MCF 10A (cell line): ENCODE results near the gene XPO6. TPM values are rescaled to one million over a fixed set of nuclear protein-coding genes. Genes with fewer than 3 reads are reported as not detected.

Experiments used
- BruUV-seq: library from RNA; stranded (reverse); fragments of 400-500 nt; replicated peaks from 2 replicates; lab custom pipeline; 2021; lab: Mats Ljungman, UMichigan
- CTCF ChIA-PET: fragments of 300-600 bp; sonication (Branson Sonifier 250); formaldehyde crosslinking; extraction: SDS; loops from one replicate; lab custom pipeline; 2021; ENCODE audit warnings: antibody characterized with exemption, inconsistent platforms; lab: Yijun Ruan, JAX
- POLR2A ChIA-PET: fragments of 300-600, 350-650 bp; sonication (Branson Sonifier 250); formaldehyde crosslinking; extraction: SDS; loops from one replicate; lab custom pipeline; 2020; ENCODE audit warnings: antibody characterized with exemption, inconsistent platforms; lab: Yijun Ruan, JAX
- DNase-seq: peaks from one replicate; pipeline ENCODE4 v3.0.0-alpha.2; 2018; ENCODE audit not compliant: unreplicated experiment
- H3K27ac Mint-ChIP-seq: one replicate; pipeline ENCODE4 v1.8.0; 2022; ENCODE audit warnings: mild to moderate bottlenecking, low read depth, mixed read lengths; ENCODE audit not compliant: unreplicated experiment
- H3K27me3 Mint-ChIP-seq: one replicate; pipeline ENCODE4 v1.8.0; 2022; ENCODE audit warnings: mixed read lengths; ENCODE audit not compliant: insufficient read depth, unreplicated experiment
- H3K36me3 Mint-ChIP-seq: one replicate; pipeline ENCODE4 v1.8.0; 2022; ENCODE audit warnings: mild to moderate bottlenecking, moderate library complexity, mixed read lengths; ENCODE audit not compliant: insufficient read depth, unreplicated experiment
- H3K4me1 Mint-ChIP-seq: one replicate; pipeline ENCODE4 v1.8.0; 2022; ENCODE audit warnings: mixed read lengths; ENCODE audit not compliant: insufficient read depth, unreplicated experiment
- H3K4me3 Mint-ChIP-seq: one replicate; pipeline ENCODE4 v1.8.0; 2022; ENCODE audit warnings: mild to moderate bottlenecking, moderate library complexity, mixed read lengths; ENCODE audit not compliant: unreplicated experiment
- H3K9me3 Mint-ChIP-seq: one replicate; pipeline ENCODE4 v1.8.0; 2022; ENCODE audit warnings: mixed read lengths; ENCODE audit not compliant: unreplicated experiment
- intact Hi-C: fragments of 100-400 bp; cut with micrococcal nuclease; formaldehyde crosslinking; loops from 2 replicates; pipeline ENCODE4 v1.14.1; 2022
- total RNA-seq: library from RNA; stranded (reverse); gene quantifications from 2 replicates; pipeline ENCODE4 v1.2.3, GENCODE V29; 2022
- TF ChIP-seq, protein P1 (sequence below): fragments of 200-600 bp; IDR thresholded peaks from one replicate; pipeline ENCODE4 v1.8.0; 2022; ENCODE audit warnings: antibody characterized with exemption, mild to moderate bottlenecking; ENCODE audit not compliant: unreplicated experiment

Gene XPO6
- total RNA-seq, 1 experiment from 2014 or later: 200 TPM

DNA sequence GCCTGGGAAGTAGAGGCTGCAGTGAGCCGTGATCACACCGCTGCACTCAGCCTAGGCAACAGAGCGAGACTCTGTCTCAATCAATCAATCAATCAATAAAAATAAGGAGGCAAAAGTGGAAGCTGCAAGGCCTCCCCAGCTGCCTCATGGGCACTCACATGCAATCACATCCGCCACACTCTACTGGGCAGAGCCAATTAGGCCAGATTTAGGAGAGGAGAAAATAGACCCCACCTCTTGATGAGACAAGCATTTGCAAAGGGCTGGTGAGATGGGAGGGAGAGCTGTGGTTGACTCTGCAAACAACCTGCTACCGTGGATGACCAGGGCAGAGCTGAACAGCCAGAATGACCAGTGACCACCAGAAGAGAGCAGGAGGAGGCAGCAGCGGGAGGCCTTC is 133.5 kb downstream of the XPO6 start:
- Mint-ChIP-seq H3K27me3 (peaks cover 39% of the 10 kb centered on the region), H3K36me3 (no peaks in the 10 kb centered on the region), H3K4me1 (no peaks in the 10 kb centered on the region), H3K9me3 (no peaks in the 10 kb centered on the region), H3K4me3 (no peak overlapping the region), H3K27ac (no peak overlapping the region)
- ChIA-PET CTCF (no interaction called here), POLR2A (no interaction called here)
- BruUV-seq: no TSS peak
- intact Hi-C loops: no loop called here
- DNase-seq: no peak
- TF ChIP-seq, protein P1, sequence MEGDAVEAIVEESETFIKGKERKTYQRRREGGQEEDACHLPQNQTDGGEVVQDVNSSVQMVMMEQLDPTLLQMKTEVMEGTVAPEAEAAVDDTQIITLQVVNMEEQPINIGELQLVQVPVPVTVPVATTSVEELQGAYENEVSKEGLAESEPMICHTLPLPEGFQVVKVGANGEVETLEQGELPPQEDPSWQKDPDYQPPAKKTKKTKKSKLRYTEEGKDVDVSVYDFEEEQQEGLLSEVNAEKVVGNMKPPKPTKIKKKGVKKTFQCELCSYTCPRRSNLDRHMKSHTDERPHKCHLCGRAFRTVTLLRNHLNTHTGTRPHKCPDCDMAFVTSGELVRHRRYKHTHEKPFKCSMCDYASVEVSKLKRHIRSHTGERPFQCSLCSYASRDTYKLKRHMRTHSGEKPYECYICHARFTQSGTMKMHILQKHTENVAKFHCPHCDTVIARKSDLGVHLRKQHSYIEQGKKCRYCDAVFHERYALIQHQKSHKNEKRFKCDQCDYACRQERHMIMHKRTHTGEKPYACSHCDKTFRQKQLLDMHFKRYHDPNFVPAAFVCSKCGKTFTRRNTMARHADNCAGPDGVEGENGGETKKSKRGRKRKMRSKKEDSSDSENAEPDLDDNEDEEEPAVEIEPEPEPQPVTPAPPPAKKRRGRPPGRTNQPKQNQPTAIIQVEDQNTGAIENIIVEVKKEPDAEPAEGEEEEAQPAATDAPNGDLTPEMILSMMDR: no peak

DNA sequence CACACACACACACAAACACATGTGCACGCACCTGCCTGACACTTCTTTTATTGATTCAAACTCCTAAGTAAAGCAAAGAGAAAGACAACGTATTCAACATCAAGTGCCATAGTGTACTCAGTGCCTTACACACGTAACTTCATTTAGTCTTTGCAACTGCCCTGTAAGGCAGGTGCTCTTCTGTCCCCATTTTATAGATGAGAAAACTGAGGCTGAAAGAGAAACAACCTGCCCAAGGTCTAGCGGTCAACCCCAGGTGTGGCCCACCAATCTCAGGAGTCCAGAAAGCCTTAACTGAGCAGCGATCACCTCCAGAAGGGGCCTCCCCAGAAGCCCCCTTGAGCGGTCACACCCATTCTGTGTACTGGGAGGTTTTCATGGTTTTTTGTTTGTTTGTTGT is 137.9 kb downstream of the XPO6 start:
- Mint-ChIP-seq H3K27ac (no peak overlapping the region), H3K9me3 (no peaks in the 10 kb centered on the region), H3K4me1 (no peaks in the 10 kb centered on the region), H3K27me3 (peaks cover 65% of the 10 kb centered on the region), H3K36me3 (no peaks in the 10 kb centered on the region), H3K4me3 (no peak overlapping the region)
- ChIA-PET POLR2A (no interaction called here), CTCF (interaction anchor here (0.6 to 6.7 kb wide), 4 partner anchors 101 to 447 kb away, joined by 3 to 68 read pairs (median 4); no protein-coding TSS in a partner anchor)
- intact Hi-C loops: loop anchor here (5.0 kb wide), 1 partner anchor 382 kb away; no protein-coding TSS in a partner anchor
- BruUV-seq: no TSS peak
- TF ChIP-seq, protein P1: no peak
- DNase-seq: no peak

DNA sequence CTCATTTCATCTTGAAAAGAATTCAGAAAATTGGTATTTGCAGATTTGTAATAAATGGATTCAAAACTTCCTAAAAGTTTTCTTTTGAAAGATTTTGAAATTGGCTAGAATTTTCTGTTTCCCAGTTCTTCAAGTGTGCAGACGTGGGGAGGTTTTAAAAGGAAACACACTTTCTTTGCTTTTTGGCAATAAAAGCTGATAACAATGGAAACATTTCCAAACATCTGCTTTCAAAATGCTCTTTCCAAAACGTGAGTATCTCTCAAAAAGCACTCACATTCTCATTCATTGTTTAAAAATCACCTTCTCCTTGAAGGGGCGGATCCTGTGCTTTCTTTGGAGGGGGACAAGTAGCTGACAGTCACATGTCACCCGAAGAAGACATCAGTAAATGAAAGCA is 139.7 kb downstream of the XPO6 start:
- TF ChIP-seq, protein P1: no peak
- BruUV-seq: no TSS peak
- Mint-ChIP-seq H3K4me1 (peaks cover 8% of the 10 kb centered on the region), H3K9me3 (no peaks in the 10 kb centered on the region), H3K36me3 (no peaks in the 10 kb centered on the region), H3K27me3 (peaks cover 62% of the 10 kb centered on the region), H3K27ac (no peak overlapping the region), H3K4me3 (no peak overlapping the region)
- ChIA-PET POLR2A (no interaction called here), CTCF (interaction anchor here (0.7 to 6.7 kb wide), 13 partner anchors 9 to 522 kb away, joined by 3 to 68 read pairs (median 8); no protein-coding TSS in a partner anchor)
- intact Hi-C loops: loop anchor here (5.0 kb wide), 1 partner anchor 380 kb away; no protein-coding TSS in a partner anchor
- no peak for DNase-seq

DNA sequence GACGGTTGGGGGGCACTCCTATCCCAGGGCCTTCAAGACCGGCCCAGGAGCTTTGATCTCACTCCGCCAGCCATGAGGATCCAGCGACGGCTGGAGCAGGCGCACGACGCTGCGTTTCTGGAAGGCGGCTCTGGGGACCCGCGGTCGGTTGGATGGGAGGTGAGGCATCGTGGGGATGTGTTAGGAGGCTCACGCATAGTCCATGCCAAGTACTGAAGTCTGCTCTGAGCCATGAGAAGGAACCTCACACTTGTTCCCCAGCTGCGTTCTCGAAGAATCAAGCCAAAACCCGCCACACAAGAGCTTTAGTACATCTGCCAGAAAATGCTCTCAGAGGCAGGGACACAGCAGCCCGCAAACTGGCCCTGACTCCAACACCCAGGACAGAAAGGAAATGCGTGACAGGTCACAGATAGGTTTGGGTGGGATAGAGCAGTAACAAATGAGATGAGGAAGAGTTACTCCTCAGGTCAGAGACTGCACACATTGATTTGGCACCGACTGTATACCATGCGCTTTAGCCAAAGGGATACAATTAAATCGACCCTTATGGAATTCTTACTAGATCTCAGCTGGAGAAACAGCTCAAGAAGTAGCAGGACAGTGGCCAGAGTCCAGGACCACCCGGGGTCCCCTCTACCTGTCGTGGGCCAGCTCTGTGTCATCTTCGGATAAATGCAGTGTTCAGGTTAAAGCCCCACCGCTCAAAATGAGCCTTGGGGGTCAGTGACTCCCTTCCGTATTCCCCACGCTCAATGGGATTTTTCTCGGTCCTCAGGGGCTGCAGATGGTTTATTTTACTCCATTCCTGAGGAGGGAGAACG is 141.6 kb downstream of the XPO6 start:
- BruUV-seq: no TSS peak
- Mint-ChIP-seq H3K27me3 (peaks cover 58% of the 10 kb centered on the region), H3K9me3 (no peaks in the 10 kb centered on the region), H3K36me3 (no peaks in the 10 kb centered on the region), H3K4me1 (peaks cover 8% of the 10 kb centered on the region), H3K4me3 (no peak overlapping the region), H3K27ac (no peak overlapping the region)
- ChIA-PET CTCF (interaction anchor here (0.5 to 6.7 kb wide), 39 partner anchors 8 to 1291 kb away, joined by 3 to 68 read pairs (median 5); no protein-coding TSS in a partner anchor), POLR2A (interaction anchor here (0.9 to 2.0 kb wide), 2 partner anchors 11 to 98 kb away, joined by 3 to 10 read pairs; no protein-coding TSS in a partner anchor)
- intact Hi-C loops: loop anchor here (1.0 to 5.0 kb wide), 4 partner anchors 98 to 465 kb away; no protein-coding TSS in a partner anchor
- no peak for DNase-seq
- TF ChIP-seq, protein P1: no peak
